Endodermal cell (in vitro differentiated cells): ENCODE results near the gene PEX7. TPM values are rescaled to one million over a fixed set of nuclear protein-coding genes. Genes with fewer than 3 reads are reported as not detected.
"Not testable (repeated sequence)": the region's sequence is repeated elsewhere in the genome, so short reads cannot be mapped to it uniquely, and the experiment has no call there.

ENCODE experiments used
- DNase-seq: peaks from one replicate; pipeline ENCODE4 v3.0.0-alpha.2; 2017
- H3K27ac ChIP-seq: 2 replicates; pipeline ENCODE4 v1.5.1; 2013; ENCODE audit warnings: mild to moderate bottlenecking, low read depth, low read length, moderate library complexity
- H3K27me3 ChIP-seq: 2 replicates; pipeline ENCODE4 v1.6.1; 2013; ENCODE audit warnings: mild to moderate bottlenecking, low read length, moderate library complexity; ENCODE audit not compliant: insufficient read depth, control insufficient read depth, poor library complexity, severe bottlenecking
- H3K36me3 ChIP-seq: 2 replicates; pipeline ENCODE4 v1.7.0; 2013; ENCODE audit warnings: mild to moderate bottlenecking, low read length, moderate library complexity; ENCODE audit not compliant: control insufficient read depth, insufficient read depth
- H3K4me1 ChIP-seq: one replicate; pipeline ENCODE4 v1.7.0; 2013; ENCODE audit warnings: low read length; ENCODE audit not compliant: control insufficient read depth, insufficient read depth
- H3K4me3 ChIP-seq: 2 replicates; pipeline ENCODE4 v1.5.1; 2013; ENCODE audit warnings: mild to moderate bottlenecking, low read length, moderate library complexity
- H3K9ac ChIP-seq: 2 replicates; pipeline ENCODE4 v1.6.1; 2013; ENCODE audit warnings: mild to moderate bottlenecking, low read length, moderate library complexity; ENCODE audit not compliant: poor library complexity, severe bottlenecking; ENCODE audit errors: extremely low read depth
- H3K9me3 ChIP-seq: 2 replicates; pipeline ENCODE4 v1.6.1; 2013; ENCODE audit warnings: mild to moderate bottlenecking, low read length, moderate library complexity; ENCODE audit not compliant: control insufficient read depth
- H3K27ac Mint-ChIP-seq: 2 replicates; pipeline ENCODE4 v1.8.0; 2020; ENCODE audit warnings: mixed read lengths
- H3K27me3 Mint-ChIP-seq: 2 replicates; pipeline ENCODE4 v1.8.0; 2021; ENCODE audit warnings: mild to moderate bottlenecking, mixed read lengths; ENCODE audit not compliant: insufficient read depth
- H3K36me3 Mint-ChIP-seq: 2 replicates; pipeline ENCODE4 v1.8.0; 2020; ENCODE audit warnings: low read depth, mixed read lengths
- H3K4me1 Mint-ChIP-seq: 2 replicates; pipeline ENCODE4 v1.8.0; 2020; ENCODE audit warnings: mixed read lengths
- H3K4me3 Mint-ChIP-seq: 2 replicates; pipeline ENCODE4 v1.8.0; 2020; ENCODE audit warnings: mild to moderate bottlenecking, moderate library complexity, mixed read lengths
- H3K9me3 Mint-ChIP-seq: 2 replicates; pipeline ENCODE4 v1.8.0; 2020; ENCODE audit warnings: mild to moderate bottlenecking, mixed read lengths
- WGBS, 2 experiments: methylation state at CpG; one replicate each; pipeline versions ENCODE4 v1.1.5 to v1.1.7; 2013; ENCODE audit warnings: missing lambda C conversion rate in 2 of 2, mixed read lengths in 1 of 2; ENCODE audit not compliant: insufficient coverage in 1 of 2, insufficient read length in 1 of 2; 5-methylcytosine and 5-hydroxymethylcytosine counted together
- total RNA-seq, 2 donors: library from RNA; stranded (reverse); fragmentation: NEBNext Ultra II Directional in 1 of 2; extraction: Animal tissue kit (Norgen Biotek cat#: 25700) in 1 of 2; gene quantifications; 2 replicates in 1 of 2; 3 replicates in 1 of 2; pipeline ENCODE4 v1.2.1, GENCODE V29; 2021
- TF ChIP-seq, protein P1 (sequence below): fragments of 200-600 bp; sonication (generic); conservative IDR thresholded peaks from 2 replicates; pipeline ENCODE4 v1.5.0; 2021; ENCODE audit warnings: antibody characterized with exemption, mild to moderate bottlenecking

Gene PEX7
- total RNA-seq, 2 donors from 2014 or later = 11.2 to 11.6 TPM

DNA sequence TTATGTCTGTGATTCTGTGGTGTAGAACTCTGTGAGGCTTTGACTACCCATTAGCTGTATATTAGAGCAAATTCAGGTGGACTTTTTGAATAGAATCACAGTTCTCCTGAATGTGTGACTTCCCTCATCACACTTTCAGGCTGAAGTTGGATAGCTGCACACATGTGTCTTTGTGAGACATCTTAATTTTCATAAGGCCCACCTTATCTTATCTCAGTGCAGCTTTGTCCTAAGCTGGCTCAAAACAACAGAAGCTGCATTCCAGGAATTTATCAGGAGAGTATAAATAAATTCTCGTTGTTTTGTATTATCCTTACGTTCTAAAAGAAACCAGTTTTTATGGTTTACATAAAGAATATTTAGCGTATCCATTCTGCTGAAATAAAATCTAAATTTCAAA lies 73.5 kb downstream of the PEX7 start:
- H3K27me3 ChIP-seq = no peaks in the 10 kb centered on the region
- H3K4me1 ChIP-seq = no peaks in the 10 kb centered on the region
- no peak overlapping the region for H3K27ac Mint-ChIP-seq
- H3K9me3 ChIP-seq = no peaks in the 10 kb centered on the region
- H3K4me3 ChIP-seq = no peak overlapping the region
- no peaks in the 10 kb centered on the region for H3K27me3 Mint-ChIP-seq
- peaks cover 8% of the 10 kb centered on the region for H3K36me3 Mint-ChIP-seq
- H3K9me3 Mint-ChIP-seq = no peaks in the 10 kb centered on the region
- 93 to 94% methylated on average over 3 of the region's 3 CpGs for WGBS, 2 experiments
- H3K9ac ChIP-seq = no peak overlapping the region
- H3K36me3 ChIP-seq = peaks cover 8% of the 10 kb centered on the region
- no peak overlapping the region for H3K27ac ChIP-seq
- H3K4me3 Mint-ChIP-seq = no peak overlapping the region
- TF ChIP-seq, protein P1, sequence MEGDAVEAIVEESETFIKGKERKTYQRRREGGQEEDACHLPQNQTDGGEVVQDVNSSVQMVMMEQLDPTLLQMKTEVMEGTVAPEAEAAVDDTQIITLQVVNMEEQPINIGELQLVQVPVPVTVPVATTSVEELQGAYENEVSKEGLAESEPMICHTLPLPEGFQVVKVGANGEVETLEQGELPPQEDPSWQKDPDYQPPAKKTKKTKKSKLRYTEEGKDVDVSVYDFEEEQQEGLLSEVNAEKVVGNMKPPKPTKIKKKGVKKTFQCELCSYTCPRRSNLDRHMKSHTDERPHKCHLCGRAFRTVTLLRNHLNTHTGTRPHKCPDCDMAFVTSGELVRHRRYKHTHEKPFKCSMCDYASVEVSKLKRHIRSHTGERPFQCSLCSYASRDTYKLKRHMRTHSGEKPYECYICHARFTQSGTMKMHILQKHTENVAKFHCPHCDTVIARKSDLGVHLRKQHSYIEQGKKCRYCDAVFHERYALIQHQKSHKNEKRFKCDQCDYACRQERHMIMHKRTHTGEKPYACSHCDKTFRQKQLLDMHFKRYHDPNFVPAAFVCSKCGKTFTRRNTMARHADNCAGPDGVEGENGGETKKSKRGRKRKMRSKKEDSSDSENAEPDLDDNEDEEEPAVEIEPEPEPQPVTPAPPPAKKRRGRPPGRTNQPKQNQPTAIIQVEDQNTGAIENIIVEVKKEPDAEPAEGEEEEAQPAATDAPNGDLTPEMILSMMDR = no peak
- DNase-seq = no peak
- peaks cover 6% of the 10 kb centered on the region for H3K4me1 Mint-ChIP-seq

DNA sequence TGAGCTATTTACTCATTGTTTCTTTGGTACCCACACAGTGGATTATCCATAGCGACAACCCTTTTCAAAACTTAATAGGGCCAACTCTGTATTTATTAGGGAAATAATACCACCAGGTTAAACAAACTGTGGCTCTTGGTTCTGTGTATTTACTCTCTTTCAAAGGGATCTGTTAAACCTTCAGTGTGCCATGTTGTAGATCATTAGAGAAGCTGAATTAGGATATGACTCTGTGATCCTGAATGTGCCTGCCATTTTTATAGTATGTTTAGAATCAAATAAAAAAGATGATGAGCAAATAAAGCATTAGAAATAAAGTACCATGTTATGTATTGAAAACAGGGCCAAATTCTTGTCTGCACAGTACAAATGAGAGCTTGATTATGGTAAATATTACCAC lies 74.7 kb downstream of the PEX7 start:
- Mint-ChIP-seq H3K4me1 (peaks cover 6% of the 10 kb centered on the region), H3K36me3 (peaks cover 16% of the 10 kb centered on the region), H3K4me3 (no peak overlapping the region), H3K27ac (no peak overlapping the region), H3K9me3 (no peaks in the 10 kb centered on the region), H3K27me3 (no peaks in the 10 kb centered on the region)
- Histone ChIP-seq H3K9me3 (no peaks in the 10 kb centered on the region), H3K9ac (no peak overlapping the region), H3K4me3 (no peak overlapping the region), H3K4me1 (no peaks in the 10 kb centered on the region), H3K27me3 (no peaks in the 10 kb centered on the region), H3K27ac (no peak overlapping the region), H3K36me3 (peaks cover 8% of the 10 kb centered on the region)
- TF ChIP-seq, protein P1 = no peak
- 40 to 63% methylated on average over 1 of the region's 1 CpG for WGBS, 2 experiments
- DNase-seq = no peak

DNA sequence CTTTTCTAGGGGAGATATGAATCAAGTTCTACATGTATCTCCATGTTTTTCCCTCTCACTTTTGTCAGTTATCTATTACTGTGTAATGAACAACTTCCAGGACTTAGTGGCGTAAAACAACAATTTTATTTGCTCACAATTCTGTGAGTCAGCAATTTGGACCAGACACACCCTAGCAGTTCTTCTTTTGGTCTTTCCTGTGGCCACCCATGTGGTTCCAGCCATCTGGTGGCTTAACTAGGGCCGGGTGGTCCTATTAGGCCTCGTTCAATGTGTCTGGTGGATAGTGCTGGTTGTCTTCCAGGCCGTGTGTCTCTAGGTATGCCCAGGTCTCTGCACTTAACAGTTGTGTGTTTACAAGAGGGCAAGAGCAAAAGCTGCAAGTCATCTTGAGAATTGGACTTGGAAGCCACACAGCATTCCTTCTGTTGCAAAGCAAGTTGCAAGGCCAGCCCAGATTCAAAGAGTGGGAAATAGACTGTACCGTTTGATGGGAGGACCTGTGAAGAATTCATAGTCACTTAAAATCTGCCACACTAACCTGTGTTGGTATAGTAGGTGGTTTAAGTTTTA lies 78.9 kb downstream of the PEX7 start:
- TF ChIP-seq, protein P1 = no peak
- Histone ChIP-seq H3K27ac (no peak overlapping the region), H3K9ac (no peak overlapping the region), H3K27me3 (no peaks in the 10 kb centered on the region), H3K9me3 (peaks cover 9% of the 10 kb centered on the region), H3K36me3 (peaks cover 12% of the 10 kb centered on the region), H3K4me3 (no peak overlapping the region), H3K4me1 (no peaks in the 10 kb centered on the region)
- Mint-ChIP-seq H3K4me3 (no peak overlapping the region), H3K4me1 (no peaks in the 10 kb centered on the region), H3K36me3 (peaks cover 21% of the 10 kb centered on the region), H3K27ac (no peak overlapping the region), H3K27me3 (no peaks in the 10 kb centered on the region), H3K9me3 (no peaks in the 10 kb centered on the region)
- no peak for DNase-seq
- WGBS, 2 experiments = 89 to 92% methylated on average over 5 of the region's 5 CpGs

DNA sequence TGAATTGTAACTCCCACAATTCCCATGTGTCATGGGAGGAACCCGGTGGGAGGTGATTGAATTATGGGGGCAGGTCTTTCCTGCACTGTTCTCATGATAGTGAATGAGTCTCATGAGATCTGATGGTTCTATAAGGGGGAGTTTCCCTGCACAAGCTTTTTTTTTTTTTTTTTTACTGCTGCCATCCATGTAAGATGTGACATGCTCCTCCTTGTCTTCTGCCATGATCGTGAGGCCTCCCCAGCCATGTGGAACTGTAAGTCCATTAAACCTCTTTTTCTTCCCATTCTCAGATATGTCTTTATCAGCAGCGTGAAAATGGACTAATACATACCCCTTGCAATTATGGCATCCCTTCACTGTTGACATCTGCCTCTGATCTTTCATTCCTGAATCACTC lies 82.1 kb downstream of the PEX7 start:
- peaks cover 21% of the 10 kb centered on the region for H3K36me3 Mint-ChIP-seq
- H3K27me3 ChIP-seq, H3K9me3 ChIP-seq, H3K9me3 Mint-ChIP-seq, H3K4me3 Mint-ChIP-seq, H3K27me3 Mint-ChIP-seq, H3K27ac ChIP-seq, DNase-seq, H3K27ac Mint-ChIP-seq, H3K4me3 ChIP-seq, H3K9ac ChIP-seq, H3K4me1 Mint-ChIP-seq, H3K4me1 ChIP-seq, H3K36me3 ChIP-seq: not testable (repeated sequence)
- 90 to 100% methylated on average over 3 of the region's 3 CpGs for WGBS, 2 experiments
